GM10248 (cell line): Measurements from ENCODE around the gene VPS51.

Source experiments
- CTCF ChIA-PET: fragments of 300-600 bp; sonication (Branson Sonifier 250); formaldehyde crosslinking; extraction: SDS; loops from one replicate; lab custom pipeline; 2021; ENCODE audit warnings: antibody characterized with exemption; lab: Yijun Ruan, JAX
- POLR2A ChIA-PET: fragments of 350-650 bp; sonication (Branson Sonifier 250); formaldehyde crosslinking; extraction: SDS; loops from one replicate; lab custom pipeline; 2020; ENCODE audit warnings: antibody characterized with exemption; lab: Yijun Ruan, JAX
- DNase-seq: peaks from one replicate; pipeline ENCODE4 v3.0.0; 2012; ENCODE audit errors: extremely low spot score
- TF ChIP-seq, protein P1 (sequence below): IDR thresholded peaks from 2 replicates; pipeline ENCODE4 v1.5.1; 2012; ENCODE audit warnings: mild to moderate bottlenecking, low read depth; ENCODE audit errors: extremely low read depth, missing control alignments, control extremely low read depth

The VPS51 gene

DNA sequence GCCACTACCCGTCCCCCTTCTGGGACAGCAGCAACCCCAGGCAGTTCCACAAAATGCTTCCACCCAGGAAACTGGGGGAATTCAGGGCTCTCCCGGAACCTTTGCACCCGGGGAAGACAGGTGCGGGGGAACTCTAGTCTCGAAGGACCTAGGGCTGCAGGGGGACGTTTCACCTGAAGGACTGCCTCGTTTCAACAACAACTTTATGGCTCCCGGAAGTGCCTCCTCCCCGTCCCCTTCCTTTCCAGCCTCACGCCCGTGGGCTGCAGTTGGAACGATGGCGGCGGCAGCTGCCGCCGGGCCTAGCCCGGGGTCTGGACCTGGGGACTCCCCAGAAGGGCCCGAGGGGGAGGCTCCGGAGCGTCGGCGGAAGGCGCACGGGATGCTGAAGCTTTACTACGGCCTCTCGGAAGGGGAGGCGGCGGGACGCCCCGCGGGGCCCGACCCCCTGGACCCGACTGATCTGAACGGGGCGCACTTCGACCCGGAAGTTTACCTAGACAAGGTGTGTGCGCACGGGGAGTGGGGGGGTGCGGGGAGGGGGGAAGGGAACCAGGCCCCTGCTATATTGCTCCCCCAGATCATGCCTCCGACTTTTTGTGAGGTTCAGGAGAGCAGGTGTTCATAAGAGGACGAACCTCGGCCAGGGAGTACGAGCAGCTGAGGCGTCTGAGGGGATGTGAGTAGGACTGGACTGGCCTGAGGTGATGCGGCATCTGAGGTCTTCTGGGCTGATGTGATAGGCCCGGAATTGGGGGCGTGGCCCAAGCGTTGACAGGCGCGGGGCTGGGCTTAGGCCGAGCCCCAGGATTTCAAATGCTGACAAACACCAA lies at the start of gene VPS51:
VPS51 (plus strand) TSS at position 241 of the 833 bp plus-strand sequence; CDS start at position 278, 37 bp downstream.
- CTCF ChIA-PET = interaction anchor here (1.0 to 10.5 kb wide), 3 partner anchors 15 to 69 kb away, joined by 3 to 165 read pairs (median 5); partner anchors contain the start of genes SNX15 and TM7SF2
- TF ChIP-seq, protein P1, sequence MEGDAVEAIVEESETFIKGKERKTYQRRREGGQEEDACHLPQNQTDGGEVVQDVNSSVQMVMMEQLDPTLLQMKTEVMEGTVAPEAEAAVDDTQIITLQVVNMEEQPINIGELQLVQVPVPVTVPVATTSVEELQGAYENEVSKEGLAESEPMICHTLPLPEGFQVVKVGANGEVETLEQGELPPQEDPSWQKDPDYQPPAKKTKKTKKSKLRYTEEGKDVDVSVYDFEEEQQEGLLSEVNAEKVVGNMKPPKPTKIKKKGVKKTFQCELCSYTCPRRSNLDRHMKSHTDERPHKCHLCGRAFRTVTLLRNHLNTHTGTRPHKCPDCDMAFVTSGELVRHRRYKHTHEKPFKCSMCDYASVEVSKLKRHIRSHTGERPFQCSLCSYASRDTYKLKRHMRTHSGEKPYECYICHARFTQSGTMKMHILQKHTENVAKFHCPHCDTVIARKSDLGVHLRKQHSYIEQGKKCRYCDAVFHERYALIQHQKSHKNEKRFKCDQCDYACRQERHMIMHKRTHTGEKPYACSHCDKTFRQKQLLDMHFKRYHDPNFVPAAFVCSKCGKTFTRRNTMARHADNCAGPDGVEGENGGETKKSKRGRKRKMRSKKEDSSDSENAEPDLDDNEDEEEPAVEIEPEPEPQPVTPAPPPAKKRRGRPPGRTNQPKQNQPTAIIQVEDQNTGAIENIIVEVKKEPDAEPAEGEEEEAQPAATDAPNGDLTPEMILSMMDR = no peak
- POLR2A ChIA-PET = interaction anchor here (0.5 to 1.3 kb wide), 3 partner anchors 16 to 311 kb away, joined by 3 to 4 read pairs (median 3); partner anchors contain the start of gene TM7SF2
- peak; percentile 90 for DNase-seq

DNA sequence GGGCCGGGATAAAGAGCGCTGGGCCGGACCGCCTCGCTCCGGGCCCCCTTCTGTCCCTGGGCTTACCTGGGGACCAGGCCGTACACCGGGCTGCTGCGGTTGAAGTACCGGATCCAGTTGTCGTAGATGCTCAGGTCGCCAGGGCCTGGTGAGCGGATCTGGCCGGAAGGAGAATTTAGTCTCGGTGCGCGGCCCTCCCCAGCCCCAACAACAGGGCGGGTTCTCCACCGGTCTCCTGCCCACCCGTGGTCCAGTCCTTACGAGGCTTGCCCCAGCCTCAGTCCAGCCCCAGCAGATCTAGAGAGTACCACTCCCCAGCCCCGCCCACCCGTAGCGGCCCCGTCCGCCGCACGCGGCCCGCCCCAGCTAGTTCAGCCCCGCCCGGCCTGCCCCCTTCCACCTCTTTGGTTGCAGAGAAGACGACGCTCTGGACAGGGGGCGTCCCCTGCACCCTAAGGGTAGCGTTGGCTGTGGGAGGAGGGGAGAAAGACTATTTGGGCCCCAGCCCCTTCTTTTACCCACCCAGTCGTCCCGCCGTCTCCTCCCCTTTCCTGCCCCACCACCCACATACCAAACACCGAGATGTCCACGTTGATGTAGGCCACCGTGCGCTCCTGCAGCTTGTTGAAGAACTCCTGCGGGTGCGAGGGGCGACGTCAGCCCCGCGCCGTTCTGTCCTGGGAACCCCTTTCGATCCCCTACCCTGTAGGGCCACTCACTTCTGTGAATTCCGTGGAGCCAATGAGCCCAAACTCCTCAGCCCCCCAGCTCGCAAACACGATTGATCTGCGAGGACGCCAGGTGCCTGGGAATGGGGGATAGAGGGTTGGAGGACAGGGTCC lies 48.2 kb upstream of the VPS51 start:
- DNase-seq = no peak
- TF ChIP-seq, protein P1 = no peak
- ChIA-PET CTCF (interaction anchor here (0.6 to 2.0 kb wide), 5 partner anchors 11 to 34 kb away, joined by 3 to 11 read pairs (median 5); partner anchors contain the start of genes ARL2 and NAALADL1), POLR2A (interaction anchor here (0.6 kb wide), 2 partner anchors 184 to 200 kb away, joined by 3 to 4 read pairs; no protein-coding TSS in a partner anchor)

GRCh38 chr11:65051398-65051858 lies 44.6 kb upstream of the VPS51 start:
- DNase-seq = no peak
- ChIA-PET POLR2A (no interaction called here), CTCF (interaction anchor here (1.5 to 1.7 kb wide), 3 partner anchors 12 to 205 kb away, joined by 3 to 6 read pairs (median 4); no protein-coding TSS in a partner anchor)
- TF ChIP-seq, protein P1 = no peak

- ChIA-PET CTCF (interaction anchor here (1.1 to 2.0 kb wide), 3 partner anchors 12 to 40 kb away, joined by 3 to 6 read pairs (median 6); partner anchors contain the start of gene ARL2), POLR2A (no interaction called here)
- TF ChIP-seq, protein P1 = no peak
- no peak for DNase-seq
Observed at GRCh38 chr11:65053827-65054508, 42.0 kb upstream of the VPS51 start.

GRCh38 chr11:65055538-65055937 lies 40.5 kb upstream of the VPS51 start:
- TF ChIP-seq, protein P1 = no peak
- no peak for DNase-seq
- ChIA-PET CTCF (interaction anchor here (0.6 to 2.0 kb wide), 2 partner anchors 13 to 14 kb away, joined by 3 to 6 read pairs; no protein-coding TSS in a partner anchor), POLR2A (no interaction called here)
